ENCODE results near the gene NOTCH3.

NOTCH3 gene

DNA sequence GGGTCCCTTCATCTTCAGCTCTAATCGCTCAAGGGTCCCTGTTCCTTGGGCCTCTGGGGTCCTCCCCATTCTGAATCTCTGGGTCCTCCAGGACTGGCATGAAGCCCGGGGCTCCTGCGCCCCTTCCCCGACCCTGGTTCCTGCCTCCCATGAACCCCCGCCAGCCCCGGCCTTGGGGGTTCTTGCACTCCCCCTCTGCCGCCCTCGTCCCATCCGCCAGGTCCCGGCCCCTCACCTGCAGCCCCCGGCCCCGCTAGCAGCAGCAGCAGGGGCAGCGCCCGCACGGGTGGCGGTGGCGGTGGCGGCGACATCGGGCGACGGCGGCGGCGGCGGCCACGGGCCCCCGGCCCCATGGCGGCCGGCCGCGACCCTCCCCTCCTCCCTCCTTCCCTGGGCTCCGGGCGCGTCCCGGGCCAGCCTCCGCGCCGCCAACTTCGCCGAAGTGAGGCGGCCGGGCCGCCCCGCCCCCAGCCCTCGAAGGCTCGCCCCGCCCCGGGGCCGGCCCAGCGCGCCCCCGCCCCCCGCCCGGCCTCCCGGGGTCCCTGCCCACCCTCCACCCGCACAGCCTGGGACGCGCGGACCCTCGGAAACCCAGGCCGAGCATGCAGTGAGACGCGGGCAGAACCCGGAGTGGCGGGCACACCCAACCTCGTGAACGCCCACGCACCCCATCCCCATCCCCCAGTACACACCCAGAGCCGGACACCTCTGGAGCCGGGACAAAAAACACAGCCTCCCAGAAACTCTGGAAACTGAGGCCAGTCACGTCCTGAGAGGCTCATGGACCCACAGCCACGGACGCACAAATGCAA is at the start of gene NOTCH3:
Gene NOTCH3 (minus strand): TSS at position 443 of the 812 bp plus-strand sequence. CDS start 90 bp downstream, at position 353.
- peak within 1 kb of the TSS; percentile 99 for H3K4me3 ChIP-seq (ENCODE audit: low read length)
- H3K4me1 ChIP-seq (ENCODE audit: insufficient read depth, low read length), result peaks cover 8% of the 10 kb centered on the region
- no peaks in the 10 kb centered on the region for H3K27me3 ChIP-seq (ENCODE audit: insufficient read depth, low read length)
- H3K9me3 ChIP-seq (ENCODE audit: low read length), result no peaks in the 10 kb centered on the region
- H2AFZ ChIP-seq (ENCODE audit: low read depth, low read length), result peak within 1 kb of the TSS; percentile 53
- H3K36me3 ChIP-seq (ENCODE audit: insufficient read depth, low read length), result peaks cover 29% of the 10 kb centered on the region

DNA sequence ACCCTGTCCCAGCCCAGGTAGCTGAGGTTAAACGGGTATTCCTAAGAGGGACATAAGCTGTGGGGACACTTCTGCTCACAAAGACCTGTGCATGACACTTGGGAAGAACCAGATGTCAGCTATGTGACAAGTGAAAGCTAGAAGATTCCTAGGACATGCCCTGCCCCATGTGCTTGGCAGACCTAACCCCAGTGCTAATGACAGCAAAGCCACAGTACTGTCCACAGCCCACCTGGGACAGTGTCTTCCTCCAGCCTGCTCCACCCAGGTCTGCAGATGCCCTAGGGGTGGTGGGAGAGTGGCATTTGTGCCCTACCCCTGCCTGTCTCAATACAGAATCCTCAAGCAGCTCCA is 49.8 kb upstream of the NOTCH3 start:
- Histone ChIP-seq H2AFZ (ENCODE audit: low read depth, low read length) (no peak overlapping the region), H3K4me3 (ENCODE audit: low read length) (no peak overlapping the region), H3K27me3 (ENCODE audit: insufficient read depth, low read length) (no peaks in the 10 kb centered on the region), H3K36me3 (ENCODE audit: insufficient read depth, low read length) (peaks cover 82% of the 10 kb centered on the region), H3K9me3 (ENCODE audit: low read length) (no peaks in the 10 kb centered on the region), H3K4me1 (ENCODE audit: insufficient read depth, low read length) (no peaks in the 10 kb centered on the region)

DNA sequence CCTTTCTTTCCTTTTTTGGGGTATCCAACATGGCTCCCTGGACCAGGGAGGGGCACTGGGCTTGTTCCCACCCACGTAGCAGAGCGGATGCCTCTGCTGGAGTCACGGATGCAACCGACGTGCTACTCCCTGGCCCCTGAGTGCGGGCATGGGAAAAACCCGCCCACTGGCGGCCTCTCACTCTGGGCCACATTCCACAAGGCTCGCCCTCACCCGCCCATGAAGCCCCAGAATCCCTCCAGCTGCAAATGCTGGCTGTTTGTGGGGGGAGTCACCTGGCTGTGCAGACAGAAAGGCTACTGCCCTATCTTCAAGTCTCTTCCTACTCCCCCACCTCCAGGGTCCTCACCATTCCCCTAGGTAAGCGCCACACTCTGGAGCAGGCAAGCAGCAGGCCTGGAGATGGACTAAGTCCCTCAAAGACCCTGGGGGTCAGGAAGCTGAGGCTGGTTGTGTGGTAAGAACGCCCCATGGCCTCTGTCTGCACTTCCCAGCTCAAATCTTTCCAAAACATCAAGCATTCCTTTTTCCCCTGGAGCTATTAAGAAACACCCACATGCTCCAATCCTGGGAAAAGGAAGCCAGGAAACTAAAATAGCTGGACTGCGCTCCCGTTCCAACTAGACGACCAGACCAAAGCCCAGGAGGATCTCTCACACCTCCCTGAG is 49.3 kb upstream of the NOTCH3 start:
- no peaks in the 10 kb centered on the region for H3K4me1 ChIP-seq (ENCODE audit: insufficient read depth, low read length)

DNA sequence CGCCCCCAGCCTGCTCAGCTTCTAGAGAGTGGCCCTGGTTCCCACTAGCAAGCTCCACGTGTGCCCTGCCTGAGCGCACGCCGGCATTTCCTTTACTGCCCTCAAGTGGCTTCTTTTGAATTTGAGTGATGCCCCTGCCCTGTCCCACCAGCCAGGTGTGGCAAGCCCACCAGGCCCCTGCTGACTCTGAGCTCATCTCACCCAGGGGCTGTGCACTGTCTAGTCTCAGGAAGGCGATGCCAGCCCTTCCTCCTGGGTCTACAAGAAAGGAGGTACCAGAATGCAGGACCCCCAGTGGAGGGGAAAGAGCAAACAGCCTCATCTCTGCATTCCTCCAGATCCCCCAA is 48.7 kb upstream of the NOTCH3 start:
- Histone ChIP-seq H3K36me3 (ENCODE audit: insufficient read depth, low read length) (peaks cover 81% of the 10 kb centered on the region), H3K27me3 (ENCODE audit: insufficient read depth, low read length) (no peaks in the 10 kb centered on the region), H2AFZ (ENCODE audit: low read depth, low read length) (no peak overlapping the region), H3K9me3 (ENCODE audit: low read length) (no peaks in the 10 kb centered on the region), H3K4me3 (ENCODE audit: low read length) (no peak overlapping the region), H3K4me1 (ENCODE audit: insufficient read depth, low read length) (no peaks in the 10 kb centered on the region)

More for the DNA sequence above, 49.3 kb upstream of the NOTCH3 start:
- H3K4me3 ChIP-seq (ENCODE audit: low read length), result no peak overlapping the region
- H2AFZ ChIP-seq (ENCODE audit: low read depth, low read length), result no peak overlapping the region
- H3K9me3 ChIP-seq (ENCODE audit: low read length), result no peaks in the 10 kb centered on the region
- no peaks in the 10 kb centered on the region for H3K27me3 ChIP-seq (ENCODE audit: insufficient read depth, low read length)
- H3K36me3 ChIP-seq (ENCODE audit: insufficient read depth, low read length), result peaks cover 81% of the 10 kb centered on the region

DNA sequence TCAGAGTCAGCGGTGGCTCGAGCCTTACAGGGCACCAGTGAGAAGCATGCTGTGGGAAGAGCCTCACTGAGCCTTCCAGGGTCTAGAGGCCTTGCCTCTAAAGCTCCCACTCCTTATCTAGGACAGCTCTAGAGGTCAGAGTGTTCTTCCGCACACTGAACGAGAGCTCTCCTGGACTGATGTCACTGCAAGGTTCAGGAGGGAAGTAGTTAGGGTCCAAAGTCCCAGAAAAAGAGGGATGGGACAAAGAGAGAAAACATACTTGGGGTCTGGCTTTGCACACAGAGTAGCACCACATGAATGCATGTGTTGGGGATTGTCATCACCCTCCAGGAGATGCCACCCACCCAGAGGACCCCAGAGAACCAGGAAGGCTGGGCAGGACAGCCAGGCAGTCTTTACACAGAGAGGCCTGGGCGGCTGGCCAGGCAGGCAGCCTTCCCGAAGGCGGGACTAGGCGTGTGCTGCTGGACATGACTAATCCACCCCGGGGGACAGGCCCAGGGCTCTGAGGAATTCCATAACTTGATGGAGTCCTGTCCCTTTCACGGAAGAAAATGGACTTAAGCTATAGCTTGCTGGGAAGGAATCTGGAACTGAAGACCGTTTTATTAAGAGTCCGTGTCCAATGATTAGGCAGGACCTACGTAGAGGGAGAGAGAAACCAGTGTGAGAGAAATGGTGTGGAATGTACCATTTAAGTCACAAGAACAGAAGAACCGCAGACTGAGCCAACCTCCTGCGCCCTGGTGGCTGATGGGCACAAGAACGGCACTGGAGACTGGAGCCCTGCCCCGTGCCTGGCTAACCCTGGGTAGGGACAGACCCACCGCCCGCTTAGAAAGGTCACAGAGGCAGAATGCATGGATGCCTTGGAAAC is 48.1 kb upstream of the NOTCH3 start:
- H3K9me3 ChIP-seq (ENCODE audit: low read length), result no peaks in the 10 kb centered on the region
- H3K36me3 ChIP-seq (ENCODE audit: insufficient read depth, low read length), result peaks cover 80% of the 10 kb centered on the region
- H3K4me1 ChIP-seq (ENCODE audit: insufficient read depth, low read length), result no peaks in the 10 kb centered on the region
- no peak overlapping the region for H2AFZ ChIP-seq (ENCODE audit: low read depth, low read length)
- no peaks in the 10 kb centered on the region for H3K27me3 ChIP-seq (ENCODE audit: insufficient read depth, low read length)
- no peak overlapping the region for H3K4me3 ChIP-seq (ENCODE audit: low read length)

DNA sequence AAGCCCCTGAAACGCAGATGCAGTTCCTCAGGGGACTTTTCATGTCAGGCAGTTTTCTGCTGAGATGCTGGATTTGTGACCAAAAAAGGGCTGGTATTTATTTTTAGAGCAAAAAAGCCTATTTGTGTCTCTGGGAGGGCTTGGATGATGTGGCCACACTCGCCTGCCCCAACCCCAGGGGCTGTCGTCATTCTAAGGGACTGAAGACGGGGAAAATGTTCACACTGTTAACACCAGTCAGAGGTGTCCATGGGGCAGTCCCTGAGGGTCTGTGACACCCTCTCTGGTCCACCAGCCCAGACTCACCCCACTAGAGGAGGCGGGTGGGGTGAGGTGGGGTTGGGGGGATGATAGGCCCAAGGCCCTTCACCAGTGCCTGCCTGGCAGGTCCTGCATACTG is 47.3 kb upstream of the NOTCH3 start:
- H3K4me1 ChIP-seq (ENCODE audit: insufficient read depth, low read length), result no peaks in the 10 kb centered on the region
- no peak overlapping the region for H3K4me3 ChIP-seq (ENCODE audit: low read length)
- no peaks in the 10 kb centered on the region for H3K9me3 ChIP-seq (ENCODE audit: low read length)
- no peaks in the 10 kb centered on the region for H3K27me3 ChIP-seq (ENCODE audit: insufficient read depth, low read length)
- H3K36me3 ChIP-seq (ENCODE audit: insufficient read depth, low read length), result peaks cover 78% of the 10 kb centered on the region
- no peak overlapping the region for H2AFZ ChIP-seq (ENCODE audit: low read depth, low read length)

DNA sequence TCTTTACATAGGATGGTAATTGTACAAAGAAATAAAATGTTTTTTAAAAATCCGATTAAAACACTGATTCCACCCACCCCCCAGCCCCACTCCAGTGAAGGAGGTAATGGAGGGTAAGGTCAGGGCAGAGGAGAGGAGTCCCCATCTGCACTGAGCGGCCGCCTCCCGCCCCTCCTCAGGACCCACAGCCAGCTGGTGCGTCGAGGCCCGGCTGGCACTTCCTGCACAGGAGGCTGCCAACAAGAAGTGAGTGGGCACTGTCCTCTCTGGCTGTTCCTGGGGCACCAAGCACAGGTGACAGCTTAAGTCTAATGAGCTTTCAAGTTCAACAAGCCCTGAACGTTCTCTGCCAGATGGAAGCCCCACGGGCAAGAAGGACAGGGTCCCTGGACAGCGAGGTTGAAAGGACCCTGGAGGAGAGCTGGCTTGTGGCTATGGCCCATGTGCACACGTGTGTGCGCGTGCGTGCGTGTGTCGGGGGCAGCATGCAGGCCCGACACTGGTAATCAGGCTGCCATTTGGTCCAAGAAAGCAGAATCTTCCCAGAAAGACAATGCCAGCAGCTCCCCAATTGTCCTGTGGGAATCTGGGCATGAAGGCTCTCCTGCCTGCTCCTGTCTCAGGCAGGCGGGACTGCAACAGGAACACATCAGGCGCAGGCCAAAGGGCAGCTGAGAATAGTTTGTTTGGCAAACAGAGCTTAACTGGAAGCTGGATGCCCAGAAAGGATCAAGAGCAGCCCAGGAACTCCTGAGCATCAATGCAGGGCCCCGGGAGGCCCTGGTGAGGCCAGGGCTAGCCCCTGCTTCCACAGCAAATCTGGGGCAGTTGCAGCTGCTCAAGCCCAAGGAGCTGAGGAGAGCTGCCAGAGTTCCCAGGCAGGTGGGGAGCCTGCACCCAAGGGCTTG is 46.6 kb upstream of the NOTCH3 start:
- Histone ChIP-seq H3K4me1 (ENCODE audit: insufficient read depth, low read length) (no peaks in the 10 kb centered on the region), H3K27me3 (ENCODE audit: insufficient read depth, low read length) (no peaks in the 10 kb centered on the region), H3K36me3 (ENCODE audit: insufficient read depth, low read length) (peaks cover 75% of the 10 kb centered on the region), H2AFZ (ENCODE audit: low read depth, low read length) (no peak overlapping the region), H3K9me3 (ENCODE audit: low read length) (no peaks in the 10 kb centered on the region), H3K4me3 (ENCODE audit: low read length) (no peak overlapping the region)

DNA sequence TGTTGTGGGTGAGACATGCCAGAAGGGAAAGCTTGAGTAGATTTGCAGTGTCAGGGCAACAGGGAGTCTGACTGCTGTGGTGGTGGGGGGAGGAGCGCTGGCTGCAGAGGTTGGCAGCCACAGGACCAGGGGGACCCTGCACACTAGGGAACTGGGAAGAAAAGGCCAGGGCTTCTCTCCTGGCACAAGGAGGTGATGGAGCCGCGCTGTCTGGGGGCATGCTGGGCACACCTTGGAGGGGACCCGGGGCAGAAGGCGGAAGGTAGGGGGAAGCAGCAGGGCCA is 45.3 kb upstream of the NOTCH3 start:
- Histone ChIP-seq H3K27me3 (ENCODE audit: insufficient read depth, low read length) (no peaks in the 10 kb centered on the region), H2AFZ (ENCODE audit: low read depth, low read length) (no peak overlapping the region), H3K9me3 (ENCODE audit: low read length) (no peaks in the 10 kb centered on the region), H3K4me1 (ENCODE audit: insufficient read depth, low read length) (no peaks in the 10 kb centered on the region), H3K4me3 (ENCODE audit: low read length) (no peak overlapping the region), H3K36me3 (ENCODE audit: insufficient read depth, low read length) (peaks cover 77% of the 10 kb centered on the region)

DNA sequence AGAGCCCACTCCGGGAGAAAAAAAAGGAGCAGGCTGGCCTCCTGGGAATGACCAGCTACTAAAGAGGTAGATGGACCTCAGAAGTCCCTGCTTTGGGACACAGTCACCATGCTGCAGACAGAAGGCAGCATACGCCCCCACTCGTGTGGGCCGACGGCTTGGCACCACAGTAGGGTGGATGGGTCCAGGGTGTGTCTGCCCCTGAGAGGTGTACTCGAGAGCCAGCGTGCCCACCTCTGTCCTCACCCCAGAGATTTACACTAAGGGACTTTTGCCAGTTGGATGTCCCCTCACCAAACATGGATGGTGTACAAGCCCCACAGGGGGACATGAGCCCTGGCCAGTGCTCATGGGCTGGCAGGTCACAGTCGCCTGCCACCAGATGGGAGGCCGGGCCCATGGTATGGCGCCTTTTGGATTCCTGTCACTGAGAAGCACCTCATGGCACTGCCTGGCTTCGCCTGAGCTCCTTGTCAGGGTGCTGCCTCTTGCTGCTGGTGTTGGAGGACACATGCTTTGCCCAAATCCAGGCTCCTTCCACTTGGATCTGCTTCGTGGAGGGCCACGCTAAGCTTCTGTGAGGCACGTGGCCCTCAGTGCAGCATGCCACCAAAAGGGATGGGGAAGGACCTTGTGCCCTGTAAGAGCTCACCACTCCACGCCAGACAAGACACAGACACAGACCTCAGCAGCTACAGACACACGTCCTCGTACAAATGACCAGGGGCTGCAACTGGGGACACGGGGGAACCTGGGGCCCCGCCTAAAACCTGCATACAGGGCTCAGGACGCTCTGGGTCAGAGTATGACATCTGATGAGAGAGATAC is 44.8 kb upstream of the NOTCH3 start:
- peaks cover 82% of the 10 kb centered on the region for H3K36me3 ChIP-seq (ENCODE audit: insufficient read depth, low read length)
- no peak overlapping the region for H3K4me3 ChIP-seq (ENCODE audit: low read length)
- H3K9me3 ChIP-seq (ENCODE audit: low read length), result no peaks in the 10 kb centered on the region
- H2AFZ ChIP-seq (ENCODE audit: low read depth, low read length), result no peak overlapping the region
- no peaks in the 10 kb centered on the region for H3K27me3 ChIP-seq (ENCODE audit: insufficient read depth, low read length)
- H3K4me1 ChIP-seq (ENCODE audit: insufficient read depth, low read length), result no peaks in the 10 kb centered on the region

DNA sequence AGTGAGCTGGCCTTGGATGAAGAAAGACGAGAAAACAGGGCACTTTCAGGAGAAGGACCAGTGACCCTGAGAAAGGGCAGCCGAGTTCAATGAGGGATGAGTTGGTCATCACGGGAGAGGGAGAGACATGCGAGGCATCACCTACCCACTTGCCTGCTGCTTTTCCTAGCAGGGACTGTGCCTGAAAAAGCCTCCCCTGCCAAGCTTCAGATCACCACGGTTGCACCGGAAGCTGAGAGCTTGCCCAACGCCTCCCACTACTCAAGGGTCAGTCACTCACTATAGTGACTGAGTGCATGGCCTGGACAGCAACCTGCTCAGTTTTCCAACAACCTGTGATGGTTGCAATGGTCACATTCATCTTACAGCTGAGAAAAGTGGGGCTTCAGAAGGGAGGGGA is 44.0 kb upstream of the NOTCH3 start:
- Histone ChIP-seq H3K4me1 (ENCODE audit: insufficient read depth, low read length) (no peaks in the 10 kb centered on the region), H3K9me3 (ENCODE audit: low read length) (no peaks in the 10 kb centered on the region), H3K4me3 (ENCODE audit: low read length) (no peak overlapping the region), H3K36me3 (ENCODE audit: insufficient read depth, low read length) (peaks cover 86% of the 10 kb centered on the region), H3K27me3 (ENCODE audit: insufficient read depth, low read length) (no peaks in the 10 kb centered on the region), H2AFZ (ENCODE audit: low read depth, low read length) (no peak overlapping the region)

DNA sequence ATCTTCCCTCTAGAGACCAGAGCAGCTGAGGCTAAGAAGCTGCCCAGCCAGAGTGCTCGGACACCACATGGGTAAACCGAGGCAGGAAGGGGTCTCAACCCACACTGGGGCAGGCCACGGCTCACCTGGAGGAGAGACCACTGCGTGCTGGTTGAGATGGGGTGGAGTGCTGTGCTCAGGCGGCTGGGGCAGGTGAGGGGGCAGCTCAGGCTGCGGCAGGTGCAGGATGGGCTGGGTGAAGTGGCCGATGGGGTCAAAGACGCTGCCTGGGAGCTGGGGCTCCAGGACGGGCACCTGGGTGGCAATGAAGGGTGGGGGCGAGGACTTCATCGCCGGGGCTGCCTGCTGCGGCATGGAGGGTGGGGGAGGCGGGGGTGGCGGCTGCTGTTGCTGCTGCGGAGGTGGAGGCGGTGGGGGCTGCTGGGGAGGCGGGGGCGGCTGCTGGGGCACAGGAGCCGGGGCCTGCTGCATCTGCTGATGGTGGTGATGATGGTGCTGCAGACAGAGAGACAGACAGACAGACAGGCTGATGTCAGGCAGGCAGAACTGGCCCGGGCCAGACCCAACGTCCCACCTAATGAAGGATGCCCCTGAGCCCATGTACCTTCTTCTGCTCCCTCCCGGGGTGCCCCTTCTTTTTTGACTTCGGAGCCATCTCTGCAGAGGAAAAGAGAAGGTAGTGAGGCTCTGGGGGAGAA is 43.5 kb upstream of the NOTCH3 start:
- no peaks in the 10 kb centered on the region for H3K4me1 ChIP-seq (ENCODE audit: insufficient read depth, low read length)
- H3K4me3 ChIP-seq (ENCODE audit: low read length), result no peak overlapping the region
- H3K9me3 ChIP-seq (ENCODE audit: low read length), result no peaks in the 10 kb centered on the region
- no peak overlapping the region for H2AFZ ChIP-seq (ENCODE audit: low read depth, low read length)
- H3K36me3 ChIP-seq (ENCODE audit: insufficient read depth, low read length), result peaks cover 86% of the 10 kb centered on the region
- H3K27me3 ChIP-seq (ENCODE audit: insufficient read depth, low read length), result no peaks in the 10 kb centered on the region

Measured in neuron (in vitro differentiated cells).